Fibroblast of peridontal ligament (primary cell): Measurements from ENCODE around the gene AUTS2.

ENCODE experiments used
- DNase-seq: peaks from one replicate; pipeline ENCODE4 v3.0.0-alpha.2; 2010; ENCODE audit errors: extremely low read depth

AUTS2 gene

GRCh38 chr7:69968969-69969556 lies 370.8 kb downstream of the AUTS2 start:
- DNase-seq, result no peak

- no peak for DNase-seq
Observed at GRCh38 chr7:69981646-69982045, 383.4 kb downstream of the AUTS2 start.

GRCh38 chr7:69982197-69982596 lies 383.9 kb downstream of the AUTS2 start:
- peak; percentile 17 for DNase-seq

- no peak for DNase-seq
Observed at GRCh38 chr7:69989551-69989950, 391.3 kb downstream of the AUTS2 start.

- no peak for DNase-seq
Observed at GRCh38 chr7:69992938-69993337, 394.7 kb downstream of the AUTS2 start.

- DNase-seq, result no peak
Observed at GRCh38 chr7:69994218-69994617, 395.9 kb downstream of the AUTS2 start.

GRCh38 chr7:69994886-69995542 lies 396.7 kb downstream of the AUTS2 start:
- no peak for DNase-seq

- DNase-seq, result no peak
Observed at GRCh38 chr7:69996121-69996520, 397.8 kb downstream of the AUTS2 start.

GRCh38 chr7:70000737-70001348 lies 402.6 kb downstream of the AUTS2 start:
- no peak for DNase-seq

GRCh38 chr7:70005480-70005879 lies 407.2 kb downstream of the AUTS2 start:
- DNase-seq, result no peak

GRCh38 chr7:70005891-70006260 lies 407.6 kb downstream of the AUTS2 start:
- peak; percentile 9 for DNase-seq

GRCh38 chr7:70006261-70006920 lies 408.1 kb downstream of the AUTS2 start:
- DNase-seq, result peak; percentile 1

GRCh38 chr7:70008466-70008865 lies 410.2 kb downstream of the AUTS2 start:
- no peak for DNase-seq

- no peak for DNase-seq
Observed at GRCh38 chr7:70014472-70015177, 416.4 kb downstream of the AUTS2 start.

- DNase-seq, result no peak
Observed at GRCh38 chr7:70015353-70015752, 417.1 kb downstream of the AUTS2 start.

- DNase-seq, result peak; percentile 11
Observed at GRCh38 chr7:70016044-70016770, 417.9 kb downstream of the AUTS2 start.

GRCh38 chr7:70017357-70017756 lies 419.1 kb downstream of the AUTS2 start:
- no peak for DNase-seq

GRCh38 chr7:70018700-70019099 lies 420.4 kb downstream of the AUTS2 start:
- no peak for DNase-seq

- DNase-seq, result no peak
Observed at GRCh38 chr7:70027867-70028266, 429.6 kb downstream of the AUTS2 start.

- no peak for DNase-seq
Observed at GRCh38 chr7:70028620-70029019, 430.3 kb downstream of the AUTS2 start.

- DNase-seq, result no peak
Observed at GRCh38 chr7:70029993-70030392, 431.7 kb downstream of the AUTS2 start.

- DNase-seq, result no peak
Observed at GRCh38 chr7:70030745-70031144, 432.5 kb downstream of the AUTS2 start.
